HL-60 (cell line): ENCODE data around the gene ACTR6.

Experiments
- DNase-seq, 2 experiments: peaks; one replicate each; pipeline ENCODE4 v3.0.0-alpha.2; 2010 to 2020; ENCODE audit warnings: low read depth in 1 of 2, low spot score in 1 of 2
- H3K27ac ChIP-seq: fragments of 250-450 bp; sonication (Bioruptor Pico); replicated peaks from 2 replicates; pipeline ENCODE4 v1.5.1; 2020; ENCODE audit warnings: mild to moderate bottlenecking, moderate library complexity
- H3K27me3 ChIP-seq: fragments of 250-450 bp; sonication (Bioruptor Pico); 2 replicates; pipeline ENCODE4 v1.5.1; 2021; ENCODE audit warnings: mild to moderate bottlenecking, moderate library complexity; ENCODE audit not compliant: insufficient read depth, poor library complexity, severe bottlenecking
- H3K4me3 ChIP-seq: replicated peaks from 2 replicates; pipeline ENCODE4 v1.5.1; 2011; ENCODE audit warnings: mild to moderate bottlenecking, control low read depth, low read length; ENCODE audit not compliant: insufficient read depth
- CTCF ChIP-seq: IDR thresholded peaks from one replicate; pipeline ENCODE4 v1.5.1; 2011; ENCODE audit warnings: low read length, control low read depth, inconsistent platforms; ENCODE audit not compliant: insufficient read depth
- GABPA ChIP-seq: IDR thresholded peaks from 2 replicates; pipeline ENCODE4 v1.6.1; 2012; ENCODE audit warnings: low read depth
- POLR2AphosphoS5 ChIP-seq: IDR thresholded peaks from 2 replicates; pipeline ENCODE4 v1.6.1; 2012; ENCODE audit warnings: low read depth
- SPI1 ChIP-seq: IDR thresholded peaks from 2 replicates; pipeline ENCODE4 v1.6.1; 2012; ENCODE audit warnings: low read depth, mild to moderate bottlenecking, borderline replicate concordance
- long read RNA-seq: library from polyadenylated mRNA; unstranded; transcript quantifications from one replicate; pipeline ENCODE4 v2.0.0, GENCODE V29; 2020
- TF ChIP-seq, protein P1 (sequence below): IDR thresholded peaks from 2 replicates; pipeline ENCODE4 v1.6.1; 2012; ENCODE audit warnings: low read depth; ENCODE audit not compliant: insufficient replicate concordance

ACTR6 gene
- long read RNA-seq, transcript ACTR6-204 (11 exons, 1,747 nt): minor isoform, 6 of 152 reads
- long read RNA-seq, transcript ACTR6-201 (11 exons, 2,464 nt): major isoform, 113 of 152 reads
- long read RNA-seq, transcript ACTR6-202 (11 exons, 1,877 nt): minor isoform, 6 of 152 reads
- long read RNA-seq, partial matches to known transcripts: 6 of 152 reads
- long read RNA-seq, other reads (novel, unspliced or antisense): 20 of 152 reads

DNA sequence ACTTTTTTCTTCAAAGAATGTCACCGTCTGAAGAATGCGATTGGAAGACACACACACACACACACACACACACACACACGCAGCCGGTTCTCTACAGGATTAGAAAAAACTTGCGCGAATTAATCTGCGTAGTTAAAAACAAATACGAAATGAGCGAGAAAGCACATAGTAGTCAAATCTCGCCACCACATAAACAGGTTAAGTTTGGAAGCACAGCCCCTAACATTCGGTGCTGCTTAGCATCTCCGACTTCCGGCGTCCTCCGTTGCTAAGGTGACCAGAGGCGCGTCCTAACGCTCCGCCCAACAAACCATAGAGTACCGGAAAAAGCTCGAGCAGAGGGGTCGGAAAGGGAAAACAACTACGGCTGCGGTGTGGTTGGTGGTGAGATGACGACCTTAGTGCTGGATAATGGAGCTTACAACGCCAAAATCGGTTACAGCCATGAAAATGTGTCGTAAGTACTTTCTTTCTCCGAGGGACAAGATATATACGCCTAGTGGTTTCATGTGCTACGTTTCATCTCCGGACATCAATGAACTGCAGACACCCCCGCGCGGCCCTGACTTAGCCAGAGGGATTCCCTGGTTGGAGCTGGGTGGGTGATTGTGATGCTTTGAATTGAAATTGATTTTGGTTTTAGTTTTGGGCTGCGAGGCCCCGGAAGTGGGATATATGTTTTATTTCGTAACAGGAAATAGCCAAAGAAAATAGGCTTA, at the start of gene ACTR6:
Gene ACTR6 (plus strand): TSS at position 353 of the 719 bp plus-strand sequence. CDS start 37 bp downstream, at position 390.
- peak within 1 kb of the TSS; percentile 91 for H3K4me3 ChIP-seq
- peak within 1 kb of the TSS; percentile 74 for H3K27ac ChIP-seq
- TF ChIP-seq, protein P1, sequence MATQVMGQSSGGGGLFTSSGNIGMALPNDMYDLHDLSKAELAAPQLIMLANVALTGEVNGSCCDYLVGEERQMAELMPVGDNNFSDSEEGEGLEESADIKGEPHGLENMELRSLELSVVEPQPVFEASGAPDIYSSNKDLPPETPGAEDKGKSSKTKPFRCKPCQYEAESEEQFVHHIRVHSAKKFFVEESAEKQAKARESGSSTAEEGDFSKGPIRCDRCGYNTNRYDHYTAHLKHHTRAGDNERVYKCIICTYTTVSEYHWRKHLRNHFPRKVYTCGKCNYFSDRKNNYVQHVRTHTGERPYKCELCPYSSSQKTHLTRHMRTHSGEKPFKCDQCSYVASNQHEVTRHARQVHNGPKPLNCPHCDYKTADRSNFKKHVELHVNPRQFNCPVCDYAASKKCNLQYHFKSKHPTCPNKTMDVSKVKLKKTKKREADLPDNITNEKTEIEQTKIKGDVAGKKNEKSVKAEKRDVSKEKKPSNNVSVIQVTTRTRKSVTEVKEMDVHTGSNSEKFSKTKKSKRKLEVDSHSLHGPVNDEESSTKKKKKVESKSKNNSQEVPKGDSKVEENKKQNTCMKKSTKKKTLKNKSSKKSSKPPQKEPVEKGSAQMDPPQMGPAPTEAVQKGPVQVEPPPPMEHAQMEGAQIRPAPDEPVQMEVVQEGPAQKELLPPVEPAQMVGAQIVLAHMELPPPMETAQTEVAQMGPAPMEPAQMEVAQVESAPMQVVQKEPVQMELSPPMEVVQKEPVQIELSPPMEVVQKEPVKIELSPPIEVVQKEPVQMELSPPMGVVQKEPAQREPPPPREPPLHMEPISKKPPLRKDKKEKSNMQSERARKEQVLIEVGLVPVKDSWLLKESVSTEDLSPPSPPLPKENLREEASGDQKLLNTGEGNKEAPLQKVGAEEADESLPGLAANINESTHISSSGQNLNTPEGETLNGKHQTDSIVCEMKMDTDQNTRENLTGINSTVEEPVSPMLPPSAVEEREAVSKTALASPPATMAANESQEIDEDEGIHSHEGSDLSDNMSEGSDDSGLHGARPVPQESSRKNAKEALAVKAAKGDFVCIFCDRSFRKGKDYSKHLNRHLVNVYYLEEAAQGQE: peak; percentile 28
- TF ChIP-seq CTCF (no peak), POLR2AphosphoS5 (peak; percentile 56; the same call in 1 of the 2 replicates), GABPA (peak; percentile 80), SPI1 (no peak)
- DNase-seq: peak; percentile 94 to 96
- H3K27me3 ChIP-seq: no peaks in the 10 kb centered on the region

DNA sequence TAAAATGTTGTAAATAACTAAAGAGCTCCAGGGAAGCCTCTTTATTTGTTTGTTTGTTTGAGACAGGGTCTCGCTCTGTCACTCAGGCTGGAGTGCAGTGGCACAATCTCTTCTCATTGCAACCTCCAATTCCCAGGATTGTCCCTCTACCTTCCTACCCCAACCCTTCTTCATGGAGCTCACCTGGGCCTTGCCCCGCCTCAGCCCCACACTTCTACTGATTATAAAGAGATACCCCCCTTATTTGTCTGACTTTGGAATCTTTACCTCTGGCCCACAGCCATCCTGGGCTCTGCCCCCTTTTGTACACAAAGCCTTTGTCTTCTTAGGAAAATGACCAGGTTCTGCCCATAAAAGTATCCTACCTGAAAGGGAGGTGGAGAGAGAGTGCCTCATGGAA, 48.8 kb upstream of the ACTR6 start:
- Histone ChIP-seq H3K27ac (no peak overlapping the region), H3K27me3 (no peaks in the 10 kb centered on the region), H3K4me3 (no peak overlapping the region)
- TF ChIP-seq SPI1: no peak
- DNase-seq: no peak

GRCh38 chr12:100153131-100153530, 47.5 kb upstream of the ACTR6 start:
- TF ChIP-seq, protein P1: no peak
- TF ChIP-seq GABPA: no peak
- TF ChIP-seq POLR2AphosphoS5: no peak
- TF ChIP-seq CTCF: no peak
- TF ChIP-seq SPI1: no peak
- H3K27me3 ChIP-seq: no peaks in the 10 kb centered on the region
- H3K27ac ChIP-seq: no peak overlapping the region
- no peak overlapping the region for H3K4me3 ChIP-seq
- DNase-seq: no peak

DNA sequence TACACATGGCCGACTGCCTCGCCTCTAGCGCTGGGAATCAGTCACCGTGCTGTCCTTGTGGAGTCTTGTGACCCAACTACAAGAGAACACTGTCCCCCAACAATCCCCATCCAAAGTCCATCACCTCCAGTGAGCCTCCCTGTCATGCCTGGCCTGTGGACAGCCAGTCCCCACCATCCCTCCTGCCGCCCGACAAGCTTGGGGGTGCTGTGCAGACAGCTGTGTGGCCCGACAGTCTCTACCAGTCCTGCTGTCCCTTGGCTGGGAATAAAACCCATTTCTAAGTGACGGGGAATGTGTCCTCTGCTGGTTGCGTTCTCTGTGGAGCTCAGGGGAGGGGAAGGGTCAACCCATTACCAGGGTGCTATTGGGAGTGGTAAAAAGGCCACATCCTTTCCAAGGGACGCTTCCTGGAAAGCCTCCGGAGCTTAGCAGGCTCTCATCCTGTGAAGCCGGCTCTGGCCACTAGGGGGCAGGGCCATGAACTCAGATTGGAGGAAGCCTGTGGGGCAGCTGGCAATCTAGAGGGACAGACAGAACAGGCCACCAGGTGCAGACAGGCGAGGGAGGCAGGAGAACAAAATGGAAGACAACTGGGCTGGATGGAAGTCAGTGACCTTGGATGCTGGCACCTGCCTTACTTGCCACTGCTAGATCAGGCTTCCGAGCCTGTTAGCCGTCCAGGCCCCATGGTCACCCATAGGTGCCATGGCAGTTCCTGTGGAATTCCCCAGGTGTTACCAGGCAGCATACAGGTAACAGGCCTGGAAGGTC, 46.0 kb upstream of the ACTR6 start:
- peak; percentile 41 to 74 for DNase-seq
- no peak overlapping the region for H3K27ac ChIP-seq
- no peaks in the 10 kb centered on the region for H3K27me3 ChIP-seq
- TF ChIP-seq GABPA (no peak), SPI1 (no peak), CTCF (peak; percentile 70), POLR2AphosphoS5 (no peak)
- TF ChIP-seq, protein P1: no peak
- H3K4me3 ChIP-seq: no peak overlapping the region
